Esophagus squamous epithelium (tissue), 5 donors: ENCODE data around the gene PLAGL2. TPM values are rescaled to one million over a fixed set of nuclear protein-coding genes. Genes with fewer than 3 reads are reported as not detected.

Experiments used
- DNase-seq: peaks from one replicate; lab custom pipeline; 2025; lab: John Stamatoyannopoulos, UW
- H3K27ac ChIP-seq, 4 donors: fragments of 200-600 bp; sonication (generic); one replicate each; pipeline ENCODE4 v1.5.1; 2016 to 2019; ENCODE audit warnings: mild to moderate bottlenecking in 1 of 4
- H3K27me3 ChIP-seq, 4 donors: fragments of 200-600 bp; sonication (generic); 1 replicate in 3 of 4; 2 replicates in 1 of 4; pipeline versions ENCODE4 v1.5.1 to v1.6.0; 2017 to 2021; ENCODE audit warnings: antibody characterized with exemption in 1 of 4
- H3K36me3 ChIP-seq, 3 donors: fragments of 200-600 bp; sonication (generic); one replicate each; pipeline ENCODE4 v1.5.1; 2016 to 2019
- H3K4me1 ChIP-seq, 3 donors: fragments of 200-600 bp; sonication (generic); one replicate each; pipeline ENCODE4 v1.5.1; 2017 to 2019
- H3K4me3 ChIP-seq, 4 donors: fragments of 200-600 bp; sonication (generic); 1 replicate in 3 of 4; 2 replicates in 1 of 4; pipeline ENCODE4 v1.5.1; 2016 to 2019; ENCODE audit warnings: mild to moderate bottlenecking in 2 of 4, moderate library complexity in 1 of 4
- H3K9me3 ChIP-seq, 3 donors: fragments of 200-600 bp; sonication (generic); one replicate each; pipeline ENCODE4 v1.5.1; 2016 to 2019
- POLR2A ChIP-seq, 4 donors: fragments of 450-650 bp; IDR thresholded peaks; one replicate each; pipeline ENCODE4 v1.6.1; 2017; ENCODE audit warnings: antibody characterized with exemption in 4 of 4, mild to moderate bottlenecking in 4 of 4, moderate library complexity in 3 of 4
- WGBS, 2 donors: methylation state at CpG; one replicate each; pipeline ENCODE4 v1.1.5; 2018; 5-methylcytosine and 5-hydroxymethylcytosine counted together
- intact Hi-C: fragments of 100-400 bp; cut with DNase I; formaldehyde crosslinking; loops from one replicate; pipeline ENCODE4 v1.15.0; 2022
- total RNA-seq, 4 donors: library from RNA; depleted of rRNA; stranded (reverse); fragments of >200 nt; gene quantifications; one replicate each; pipeline ENCODE4 v1.1.0, GENCODE V29; 2016
- TF ChIP-seq, protein P1 (sequence below), 6 experiments: fragments of 450-650 bp in 4 of 6; fragments of 200-600 bp in 2 of 6; sonication (generic) in 2 of 6; IDR thresholded peaks; one replicate each; pipeline ENCODE4 v1.5.1; 2016 to 2019; ENCODE audit warnings: antibody characterized with exemption in 6 of 6, mild to moderate bottlenecking in 4 of 6, moderate library complexity in 4 of 6
- donor health status: DM: yes; HTN: yes; CAD: no.

The PLAGL2 gene
- total RNA-seq, 4 donors from 2014 or later: 6.2 to 14.0 (median 11.2) TPM

DNA sequence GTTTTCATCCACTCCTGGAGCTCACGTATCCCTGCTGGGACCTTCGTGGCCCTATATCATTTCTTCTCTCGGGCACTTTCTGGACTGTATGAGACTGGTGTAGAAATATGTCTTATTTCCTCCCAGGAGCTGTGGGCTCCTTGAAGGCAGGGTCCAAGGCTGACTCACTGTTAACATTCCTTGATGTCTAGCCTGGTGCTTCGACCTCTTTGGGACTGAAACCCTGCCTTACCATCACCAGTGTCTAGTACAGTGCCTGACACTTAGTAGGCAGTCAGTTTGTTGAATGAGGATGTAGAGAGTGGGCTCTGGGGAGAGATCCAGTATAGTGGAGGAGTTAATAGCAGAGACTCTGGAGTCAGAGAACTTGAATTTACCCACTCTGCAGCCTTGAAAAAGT, 23.7 kb upstream of the PLAGL2 start:
- no peak overlapping the region for H3K4me3 ChIP-seq
- peaks cover 15 to 97% (median 36%) of the 10 kb centered on the region in 3 donors for H3K36me3 ChIP-seq

DNA sequence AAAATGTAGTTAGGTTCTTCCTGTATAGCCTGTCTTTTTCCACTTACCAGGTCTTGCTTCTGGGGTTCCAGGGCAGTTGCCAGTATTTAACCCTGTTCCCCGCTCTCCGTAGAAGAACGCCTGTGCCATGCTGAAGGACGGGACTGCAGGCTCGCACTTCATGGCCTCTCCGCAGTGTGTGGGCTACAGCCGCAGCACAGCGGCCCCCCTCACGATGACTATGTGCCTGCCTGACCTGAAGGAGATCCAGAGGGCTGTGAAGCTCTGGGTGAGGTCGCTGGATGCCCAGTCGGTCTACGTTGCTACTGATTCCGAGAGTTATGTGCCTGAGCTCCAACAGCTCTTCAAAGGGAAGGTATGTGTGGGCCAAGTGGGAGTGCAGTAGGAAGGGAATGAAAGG, 23.2 kb upstream of the PLAGL2 start:
- TF ChIP-seq POLR2A (IDR thresholded peaks at IDR 0.05): no peak
- TF ChIP-seq, protein P1, sequence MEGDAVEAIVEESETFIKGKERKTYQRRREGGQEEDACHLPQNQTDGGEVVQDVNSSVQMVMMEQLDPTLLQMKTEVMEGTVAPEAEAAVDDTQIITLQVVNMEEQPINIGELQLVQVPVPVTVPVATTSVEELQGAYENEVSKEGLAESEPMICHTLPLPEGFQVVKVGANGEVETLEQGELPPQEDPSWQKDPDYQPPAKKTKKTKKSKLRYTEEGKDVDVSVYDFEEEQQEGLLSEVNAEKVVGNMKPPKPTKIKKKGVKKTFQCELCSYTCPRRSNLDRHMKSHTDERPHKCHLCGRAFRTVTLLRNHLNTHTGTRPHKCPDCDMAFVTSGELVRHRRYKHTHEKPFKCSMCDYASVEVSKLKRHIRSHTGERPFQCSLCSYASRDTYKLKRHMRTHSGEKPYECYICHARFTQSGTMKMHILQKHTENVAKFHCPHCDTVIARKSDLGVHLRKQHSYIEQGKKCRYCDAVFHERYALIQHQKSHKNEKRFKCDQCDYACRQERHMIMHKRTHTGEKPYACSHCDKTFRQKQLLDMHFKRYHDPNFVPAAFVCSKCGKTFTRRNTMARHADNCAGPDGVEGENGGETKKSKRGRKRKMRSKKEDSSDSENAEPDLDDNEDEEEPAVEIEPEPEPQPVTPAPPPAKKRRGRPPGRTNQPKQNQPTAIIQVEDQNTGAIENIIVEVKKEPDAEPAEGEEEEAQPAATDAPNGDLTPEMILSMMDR (IDR thresholded peaks at IDR 0.05): no peak
- intact Hi-C loops: no loop called here
- WGBS, 2 donors: 92% methylated on average over 10 of the region's 13 CpGs; no CpG with 5 or more reads in 1 of the 2 donors
- Histone ChIP-seq H3K27me3 (no peaks in the 10 kb centered on the region), H3K4me3 (no peak overlapping the region), H3K9me3 (no peaks in the 10 kb centered on the region), H3K36me3 (peaks cover 15 to 93% (median 36%) of the 10 kb centered on the region in 3 donors), H3K4me1 (peaks cover 4 to 23% (median 4%) of the 10 kb centered on the region in 3 donors), H3K27ac (no peak overlapping the region)
- no peak for DNase-seq

More for the DNA sequence above, 23.7 kb upstream of the PLAGL2 start:
- TF ChIP-seq, protein P1 (IDR thresholded peaks at IDR 0.05): no peak
- no peak for TF ChIP-seq POLR2A (IDR thresholded peaks at IDR 0.05)
- Histone ChIP-seq H3K9me3 (no peaks in the 10 kb centered on the region), H3K27me3 (no peaks in the 10 kb centered on the region), H3K27ac (no peak overlapping the region), H3K4me1 (peaks cover 4 to 24% (median 5%) of the 10 kb centered on the region in 3 donors)
- DNase-seq: no peak
- intact Hi-C loops: no loop called here
- 87 to 91% methylated on average over 4 of the region's 4 CpGs for WGBS, 2 donors

DNA sequence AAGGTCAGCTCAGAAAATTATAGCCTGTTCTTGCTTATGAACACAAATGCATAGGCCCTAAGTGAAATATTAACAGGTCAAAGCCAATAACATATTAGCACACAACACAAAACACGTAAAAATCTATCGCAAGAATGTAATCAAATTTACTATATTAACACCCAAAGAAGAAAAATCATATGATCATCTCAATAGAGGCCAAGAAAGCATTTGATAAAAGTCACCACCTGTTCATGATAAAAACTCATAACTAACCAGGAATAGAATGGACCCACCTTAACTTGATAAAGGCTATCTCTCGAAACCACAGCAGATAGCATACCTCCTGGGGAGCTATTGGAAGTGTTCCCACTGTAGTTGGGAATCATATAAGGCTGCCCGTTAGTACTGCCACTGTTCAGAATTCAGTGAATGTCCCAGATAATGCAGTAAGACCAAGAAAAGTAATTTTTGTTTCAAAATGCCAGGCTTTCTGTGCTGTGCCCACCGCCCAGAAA, 21.8 kb upstream of the PLAGL2 start:
- TF ChIP-seq POLR2A (IDR thresholded peaks at IDR 0.05): no peak
- TF ChIP-seq, protein P1 (IDR thresholded peaks at IDR 0.05): no peak
- intact Hi-C loops: no loop called here
- Histone ChIP-seq H3K9me3 (no peaks in the 10 kb centered on the region), H3K4me1 (peaks cover 0 to 17% (median 0%) of the 10 kb centered on the region in 3 donors), H3K4me3 (no peak overlapping the region), H3K27me3 (no peaks in the 10 kb centered on the region), H3K36me3 (peaks cover 15 to 88% (median 36%) of the 10 kb centered on the region in 3 donors), H3K27ac (no peak overlapping the region)
- WGBS, 2 donors: 97% methylated on average over 5 of the region's 5 CpGs
- DNase-seq: no peak

DNA sequence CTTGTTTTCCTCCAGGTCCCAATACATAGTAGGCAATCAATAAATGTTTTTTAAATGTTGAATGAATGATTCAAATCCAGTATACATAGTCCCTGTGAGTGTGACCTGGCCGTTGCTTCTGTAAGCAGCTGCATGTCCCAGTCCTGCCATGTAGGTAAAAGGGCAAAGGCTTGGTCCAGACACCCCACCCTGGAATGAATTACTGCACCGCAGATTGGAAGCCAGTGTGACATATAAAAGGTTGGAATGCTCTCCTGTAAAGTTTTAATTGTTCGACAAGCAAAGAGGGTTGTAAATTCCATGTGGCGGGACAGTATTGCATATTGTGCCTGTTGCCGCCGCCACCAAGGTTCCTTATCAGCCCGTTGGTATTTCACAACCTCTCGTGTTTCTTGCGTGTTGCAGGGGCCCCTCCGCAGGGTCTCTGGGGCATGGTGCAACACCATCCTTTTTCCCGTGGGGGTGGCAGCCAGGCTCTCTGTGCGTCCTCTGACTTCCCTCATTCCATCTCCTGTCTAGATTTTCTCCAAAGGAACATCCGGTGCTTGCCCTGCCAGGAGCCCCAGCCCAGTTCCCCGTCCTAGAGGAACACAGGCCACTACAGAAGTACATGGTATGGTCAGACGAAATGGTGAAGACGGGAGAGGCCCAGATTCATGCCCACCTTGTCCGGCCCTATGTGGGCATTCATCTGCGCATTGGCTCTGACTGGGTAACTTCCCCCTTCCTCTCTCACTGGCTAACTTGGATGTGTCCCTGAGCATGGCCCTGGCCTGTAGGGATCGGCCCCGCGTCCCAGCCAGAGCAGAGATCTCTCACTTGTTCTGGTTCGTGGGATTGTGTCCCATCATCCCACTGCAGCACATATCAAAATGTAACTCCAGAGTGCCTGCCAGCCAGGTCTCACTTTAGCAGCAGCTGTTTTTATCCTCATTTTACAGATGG, 20.5 kb upstream of the PLAGL2 start:
- 78 to 82% methylated on average over 17 to 18 of the region's 22 CpGs for WGBS, 2 donors
- no peak for DNase-seq
- Histone ChIP-seq H3K4me1 (peaks cover 0 to 17% (median 0%) of the 10 kb centered on the region in 3 donors), H3K4me3 (no peak overlapping the region), H3K9me3 (no peaks in the 10 kb centered on the region), H3K27ac (no peak overlapping the region), H3K27me3 (no peaks in the 10 kb centered on the region), H3K36me3 (peaks cover 12 to 88% (median 35%) of the 10 kb centered on the region in 3 donors)
- intact Hi-C loops: no loop called here
- no peak for TF ChIP-seq POLR2A (IDR thresholded peaks at IDR 0.05)
- TF ChIP-seq, protein P1 (IDR thresholded peaks at IDR 0.05): no peak

DNA sequence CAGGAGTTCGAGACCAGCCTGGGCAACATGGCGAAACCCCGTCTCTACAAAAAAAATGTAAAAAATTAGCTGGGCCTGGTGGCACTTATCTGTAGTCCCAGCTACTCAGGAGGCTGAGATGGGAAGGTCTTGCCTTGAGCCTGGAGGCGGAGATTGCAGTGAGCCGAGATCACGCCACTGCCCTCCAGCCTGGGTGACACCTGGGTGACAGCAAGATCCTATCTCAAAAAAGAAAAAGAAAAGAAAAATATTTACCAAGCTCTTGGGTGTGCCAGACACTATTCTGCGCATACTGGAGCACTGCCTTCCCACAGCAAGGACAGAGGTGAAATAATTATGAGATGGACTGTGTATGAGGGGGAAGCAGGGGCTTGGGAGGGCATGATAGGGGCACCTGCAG, 19.8 kb upstream of the PLAGL2 start:
- 83 to 92% methylated on average over 7 of the region's 7 CpGs for WGBS, 2 donors
- H3K36me3 ChIP-seq: peaks cover 11 to 88% (median 30%) of the 10 kb centered on the region in 3 donors
- H3K27ac ChIP-seq: no peak overlapping the region
- no peak overlapping the region for H3K4me3 ChIP-seq
- intact Hi-C loops: no loop called here
- TF ChIP-seq, protein P1 (IDR thresholded peaks at IDR 0.05): no peak
- TF ChIP-seq POLR2A (IDR thresholded peaks at IDR 0.05): no peak
- no peak for DNase-seq
- H3K9me3 ChIP-seq: no peaks in the 10 kb centered on the region
- H3K4me1 ChIP-seq: peaks cover 0 to 17% (median 0%) of the 10 kb centered on the region in 3 donors
- H3K27me3 ChIP-seq: no peaks in the 10 kb centered on the region
